Ectodermal cell (in vitro differentiated cells): ENCODE measurements around the gene LDLRAD4.
"Not testable (repeated sequence)": the region's sequence is repeated elsewhere in the genome, so short reads cannot be mapped to it uniquely, and the experiment has no call there.

Experiments used
- H3K27ac ChIP-seq: 2 replicates; pipeline ENCODE4 v1.7.0; 2013; ENCODE audit warnings: mild to moderate bottlenecking, low read depth, low read length; ENCODE audit not compliant: insufficient read depth, poor library complexity, severe bottlenecking
- H3K27me3 ChIP-seq: 2 replicates; pipeline ENCODE4 v1.7.0; 2013; ENCODE audit warnings: mild to moderate bottlenecking, low read length; ENCODE audit not compliant: insufficient read depth, control insufficient read depth, poor library complexity, severe bottlenecking
- H3K36me3 ChIP-seq: one replicate; pipeline ENCODE4 v1.7.0; 2013; ENCODE audit warnings: low read length; ENCODE audit not compliant: control insufficient read depth, insufficient read depth
- H3K4me1 ChIP-seq: one replicate; pipeline ENCODE4 v1.7.0; 2013; ENCODE audit warnings: low read length; ENCODE audit not compliant: control insufficient read depth, insufficient read depth
- H3K4me3 ChIP-seq: 2 replicates; pipeline ENCODE4 v1.7.0; 2013; ENCODE audit warnings: low read depth, low read length, control low read depth; ENCODE audit not compliant: insufficient read depth
- H3K9me3 ChIP-seq: 2 replicates; pipeline ENCODE4 v1.7.0; 2013; ENCODE audit warnings: mild to moderate bottlenecking, low read length, moderate library complexity; ENCODE audit not compliant: control insufficient read depth
- WGBS, 2 experiments: methylation state at CpG; one replicate each; pipeline ENCODE4 v1.1.7; 2013; ENCODE audit warnings: missing lambda C conversion rate in 2 of 2; 5-methylcytosine and 5-hydroxymethylcytosine counted together

LDLRAD4 gene

DNA sequence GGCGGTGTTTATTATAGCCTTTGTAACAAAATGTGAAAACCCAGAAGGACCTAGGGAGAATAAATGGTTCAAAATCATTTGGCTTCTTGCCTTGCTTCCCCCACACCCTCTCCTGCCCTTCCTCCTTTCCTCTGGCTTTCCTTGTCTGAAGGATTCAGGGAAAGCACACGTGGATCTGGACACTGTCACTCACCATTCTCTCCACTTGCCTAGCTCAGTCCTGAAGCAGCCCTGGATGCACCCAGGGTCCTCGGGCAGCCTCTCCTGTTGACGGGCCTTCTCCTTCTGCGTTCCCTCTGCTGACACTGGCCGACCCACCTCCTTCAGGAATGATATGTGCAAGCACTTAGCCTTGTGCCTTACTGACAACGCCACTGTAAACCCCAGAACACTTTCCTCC is 439.4 kb downstream of the LDLRAD4 start:
- H3K27me3 ChIP-seq: no peaks in the 10 kb centered on the region
- no peaks in the 10 kb centered on the region for H3K9me3 ChIP-seq
- no peaks in the 10 kb centered on the region for H3K4me1 ChIP-seq
- 73 to 80% methylated on average over 7 of the region's 7 CpGs for WGBS, 2 experiments
- H3K27ac ChIP-seq: no peak overlapping the region
- H3K4me3 ChIP-seq: no peak overlapping the region
- no peaks in the 10 kb centered on the region for H3K36me3 ChIP-seq

DNA sequence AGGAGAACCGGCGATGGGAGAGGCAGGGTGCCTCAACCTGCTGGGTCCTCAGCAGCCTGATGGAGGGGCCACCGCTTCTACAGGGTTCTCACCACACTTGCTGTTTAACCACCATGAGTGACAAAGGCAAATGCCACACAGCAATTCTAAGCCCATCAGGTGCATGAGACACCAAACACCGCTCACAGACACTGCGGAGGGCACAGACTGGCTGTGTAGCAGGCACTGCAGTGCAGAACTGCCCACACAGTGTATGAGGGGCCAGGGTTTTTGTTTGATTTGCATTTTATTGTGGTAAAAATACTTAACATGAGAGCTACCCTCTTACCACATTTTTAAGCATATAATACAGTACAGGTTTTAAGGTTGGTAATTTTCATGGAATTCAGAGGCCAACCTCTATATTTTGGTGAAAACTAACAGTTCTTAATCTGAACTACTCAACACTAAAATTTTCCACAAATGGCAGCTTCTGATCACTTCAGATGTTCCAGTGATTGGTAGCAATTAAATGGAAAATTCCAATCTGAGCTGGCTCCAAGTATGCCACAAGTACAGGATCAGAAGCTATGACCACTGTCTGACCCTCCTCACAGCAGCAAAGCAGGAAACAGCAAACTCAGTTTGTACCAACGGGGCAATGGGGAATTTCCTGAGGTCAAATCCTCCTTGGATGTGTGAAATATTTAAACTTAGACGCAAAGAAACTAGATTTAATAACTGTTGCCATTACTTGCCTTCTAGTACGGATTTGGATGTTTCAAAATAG is 440.1 kb downstream of the LDLRAD4 start:
- no peak overlapping the region for H3K27ac ChIP-seq
- no peak overlapping the region for H3K4me3 ChIP-seq
- no peaks in the 10 kb centered on the region for H3K36me3 ChIP-seq
- WGBS, 2 experiments: 91 to 93% methylated on average over 8 of the region's 8 CpGs
- no peaks in the 10 kb centered on the region for H3K4me1 ChIP-seq
- H3K27me3 ChIP-seq: no peaks in the 10 kb centered on the region
- no peaks in the 10 kb centered on the region for H3K9me3 ChIP-seq

DNA sequence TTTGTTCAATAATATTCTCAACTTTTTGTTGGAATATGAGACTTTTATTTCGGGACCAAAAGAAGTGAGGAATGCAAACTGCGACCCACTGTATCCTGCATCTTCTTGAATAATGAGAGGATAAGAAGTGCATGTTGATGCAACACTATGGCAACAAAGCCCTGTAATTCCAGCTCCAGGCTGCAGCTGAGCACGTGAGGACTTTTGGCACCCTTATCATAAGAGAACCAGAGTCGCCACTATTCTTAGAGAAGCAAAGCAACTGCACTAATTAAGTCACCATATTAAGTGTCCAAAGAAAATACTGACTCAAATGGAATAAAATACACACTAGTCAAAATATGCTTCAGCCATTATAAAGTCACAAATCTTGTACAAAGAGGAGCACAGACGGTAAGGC is 441.9 kb downstream of the LDLRAD4 start:
- Histone ChIP-seq H3K27ac (no peak overlapping the region), H3K4me1 (no peaks in the 10 kb centered on the region), H3K27me3 (no peaks in the 10 kb centered on the region), H3K9me3 (no peaks in the 10 kb centered on the region), H3K4me3 (no peak overlapping the region), H3K36me3 (no peaks in the 10 kb centered on the region)
- WGBS, 2 experiments: 92% methylated on average over 5 of the region's 5 CpGs

DNA sequence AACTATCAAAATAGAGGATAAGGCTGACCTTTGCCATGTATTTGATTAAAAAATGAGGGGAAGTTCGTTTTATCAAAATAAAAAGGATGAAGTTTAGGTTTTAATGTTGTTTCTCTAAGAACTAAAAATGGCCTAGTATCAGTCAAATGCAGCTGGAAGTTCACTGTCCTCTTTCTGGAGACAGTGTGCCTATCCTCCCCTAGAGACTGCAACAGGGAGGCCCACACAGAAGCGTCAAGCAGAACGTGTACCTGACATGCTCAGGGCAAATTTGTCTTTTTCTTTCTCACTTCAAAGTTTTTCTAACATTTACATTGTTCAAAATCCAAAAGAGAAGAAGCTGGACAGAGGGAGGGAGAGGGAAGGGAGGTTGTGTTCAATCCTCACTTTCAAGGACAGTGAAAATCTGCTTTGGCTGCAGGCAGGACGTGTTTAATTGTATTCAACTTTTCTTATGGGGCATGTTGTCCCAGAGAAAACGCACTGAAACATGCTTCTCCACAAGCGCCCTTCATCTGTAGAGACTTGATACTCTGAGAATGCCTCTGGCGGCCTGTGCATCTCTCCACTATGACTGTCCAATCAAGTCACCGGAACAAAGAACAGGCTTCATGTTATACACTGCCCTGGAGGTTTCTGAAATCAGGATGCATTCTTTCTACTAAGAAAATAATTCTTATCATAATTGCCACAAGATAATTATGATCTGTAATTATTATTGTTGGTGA is 442.7 kb downstream of the LDLRAD4 start:
- H3K4me1 ChIP-seq: no peaks in the 10 kb centered on the region
- H3K4me3 ChIP-seq: no peak overlapping the region
- no peaks in the 10 kb centered on the region for H3K36me3 ChIP-seq
- no peak overlapping the region for H3K27ac ChIP-seq
- no peaks in the 10 kb centered on the region for H3K9me3 ChIP-seq
- H3K27me3 ChIP-seq: no peaks in the 10 kb centered on the region
- WGBS, 2 experiments: 94% methylated on average over 8 of the region's 8 CpGs

DNA sequence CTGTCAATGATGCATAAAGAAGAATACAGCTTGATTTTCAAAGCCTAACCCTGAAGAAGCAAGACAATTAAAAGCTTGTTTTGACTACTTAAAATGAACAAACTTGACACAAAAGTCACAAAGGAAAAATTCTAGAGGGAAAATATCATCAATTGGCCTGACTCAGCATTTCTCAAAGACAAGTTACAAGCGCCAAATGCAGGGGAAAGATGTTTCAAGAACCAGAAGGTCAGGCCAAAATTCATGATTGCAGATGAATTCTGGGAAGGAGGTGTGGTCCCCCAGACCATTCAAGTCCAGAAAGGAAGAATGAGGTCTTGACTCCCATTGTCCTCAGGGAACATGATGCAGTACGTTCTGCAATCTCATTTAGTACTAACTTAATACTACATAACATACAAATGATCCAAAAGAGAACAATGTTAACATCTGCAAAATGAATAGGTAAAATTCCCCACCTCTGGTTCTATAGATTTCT is 443.3 kb downstream of the LDLRAD4 start:
- Histone ChIP-seq H3K4me1 (no peaks in the 10 kb centered on the region), H3K9me3 (no peaks in the 10 kb centered on the region), H3K27ac (no peak overlapping the region), H3K4me3 (no peak overlapping the region), H3K27me3 (no peaks in the 10 kb centered on the region), H3K36me3 (no peaks in the 10 kb centered on the region)
- 90 to 97% methylated on average over 2 of the region's 2 CpGs for WGBS, 2 experiments

DNA sequence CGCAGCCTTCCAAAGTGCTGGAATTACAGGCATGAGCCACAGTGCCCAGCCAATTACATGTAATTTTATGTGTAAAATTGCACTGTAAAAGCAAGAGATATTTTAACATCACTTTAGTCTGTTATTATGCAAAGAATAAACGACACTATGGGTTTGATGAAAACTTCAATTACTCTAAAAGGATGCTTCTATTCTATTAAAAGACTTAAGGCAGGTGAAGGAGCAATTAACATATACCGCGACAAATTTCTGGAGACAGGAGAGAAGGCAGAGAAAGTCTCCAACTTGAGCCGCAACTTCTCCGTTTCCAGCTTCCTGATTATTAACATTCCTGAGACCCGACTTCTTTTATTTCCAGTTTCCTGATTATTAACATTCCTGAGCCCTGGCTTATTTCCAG is 454.1 kb downstream of the LDLRAD4 start:
- Histone ChIP-seq H3K27me3 (no peaks in the 10 kb centered on the region), H3K4me1 (no peaks in the 10 kb centered on the region), H3K9me3 (no peaks in the 10 kb centered on the region), H3K4me3 (no peak overlapping the region), H3K36me3 (no peaks in the 10 kb centered on the region), H3K27ac (no peak overlapping the region)
- WGBS, 2 experiments: 93 to 95% methylated on average over 7 of the region's 7 CpGs

DNA sequence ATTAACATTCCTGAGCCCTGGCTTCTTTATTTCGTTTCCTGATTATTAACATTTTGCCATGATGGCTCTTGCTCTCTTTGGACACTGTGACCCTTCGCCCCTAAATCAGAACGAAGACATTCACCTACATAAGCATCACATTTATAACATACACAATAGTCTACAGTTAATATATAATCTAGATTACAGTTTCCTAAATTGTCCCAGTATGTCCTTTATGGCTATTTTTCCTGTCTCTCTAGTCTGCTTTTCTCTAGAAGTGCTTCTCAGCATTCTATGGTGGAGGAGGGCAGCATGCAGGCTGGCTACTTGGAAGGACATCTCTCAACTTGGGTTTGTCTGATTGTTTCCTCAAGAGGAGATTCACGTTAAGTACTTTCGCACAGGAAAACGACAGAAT is 457.9 kb downstream of the LDLRAD4 start:
- Histone ChIP-seq H3K27me3 (no peaks in the 10 kb centered on the region), H3K27ac (no peak overlapping the region), H3K36me3 (no peaks in the 10 kb centered on the region), H3K4me1 (no peaks in the 10 kb centered on the region), H3K9me3 (no peaks in the 10 kb centered on the region), H3K4me3 (no peak overlapping the region)
- 95 to 100% methylated on average over 5 to 6 of the region's 6 CpGs for WGBS, 2 experiments

DNA sequence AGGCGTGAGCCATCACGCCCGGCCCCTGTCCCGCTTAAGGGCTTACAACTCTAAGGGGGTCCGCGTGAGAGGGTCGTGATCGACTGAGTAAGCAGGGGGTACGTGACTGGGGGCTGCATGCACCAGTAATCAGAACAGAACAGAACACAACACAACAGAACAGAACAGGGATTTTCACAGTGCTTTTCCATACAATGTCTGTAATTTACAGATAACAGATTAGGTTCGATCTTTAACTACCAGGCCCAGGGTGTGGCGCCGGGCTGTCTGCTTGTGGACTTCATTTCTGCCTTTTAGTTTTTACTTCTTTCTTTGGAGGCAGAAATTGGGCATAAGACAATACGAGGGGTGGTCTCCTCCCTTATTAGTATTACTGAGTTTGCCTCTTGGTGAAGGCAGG is 458.8 kb downstream of the LDLRAD4 start:
- 94 to 96% methylated on average over 13 of the region's 13 CpGs for WGBS, 2 experiments
- not testable (repeated sequence) for H3K4me3 ChIP-seq, H3K9me3 ChIP-seq

DNA sequence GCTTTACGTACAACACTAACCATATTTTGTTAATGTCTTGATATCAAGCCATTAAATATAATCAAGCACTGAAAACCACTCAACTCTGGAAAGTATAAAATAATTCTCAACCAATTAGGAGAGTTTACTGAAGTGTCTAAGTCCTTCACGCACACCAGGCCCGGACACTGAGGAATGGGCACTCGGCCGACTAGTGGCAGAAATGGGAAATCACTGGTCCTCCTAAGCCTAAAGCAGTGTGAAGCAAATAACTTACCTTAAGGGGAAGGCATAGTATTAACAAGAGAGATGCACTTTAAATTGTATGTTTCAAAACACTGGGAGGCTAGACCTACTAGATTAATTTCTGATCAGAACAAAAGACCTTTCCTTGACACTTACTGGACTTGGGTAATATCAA is 462.1 kb downstream of the LDLRAD4 start:
- 63 to 71% methylated on average over 5 of the region's 5 CpGs for WGBS, 2 experiments
- Histone ChIP-seq H3K36me3 (no peaks in the 10 kb centered on the region), H3K27ac (no peak overlapping the region), H3K4me3 (no peak overlapping the region), H3K9me3 (no peaks in the 10 kb centered on the region), H3K4me1 (no peaks in the 10 kb centered on the region), H3K27me3 (no peaks in the 10 kb centered on the region)

More for the DNA sequence above, 458.8 kb downstream of the LDLRAD4 start:
- not testable (repeated sequence) for H3K27ac ChIP-seq, H3K4me1 ChIP-seq, H3K36me3 ChIP-seq, H3K27me3 ChIP-seq

DNA sequence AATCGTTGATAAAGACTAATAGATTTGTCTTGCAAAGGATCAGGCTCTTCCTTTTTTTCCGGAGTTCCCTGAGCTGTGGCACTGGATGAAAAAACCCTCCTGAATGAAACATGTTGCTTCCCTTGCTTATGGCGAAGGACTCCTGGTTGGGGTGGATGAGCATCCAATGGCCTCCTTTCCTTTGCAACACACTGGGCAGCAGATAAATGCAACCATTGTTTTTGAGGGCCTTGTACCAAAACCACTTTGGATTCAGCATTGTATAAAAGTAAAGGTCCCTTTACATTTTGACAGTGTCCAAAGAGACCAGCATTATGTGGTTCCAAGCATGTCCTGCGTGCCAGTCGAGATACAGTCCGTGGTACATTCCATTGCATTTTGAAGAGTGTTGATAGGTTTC is 463.1 kb downstream of the LDLRAD4 start:
- Histone ChIP-seq H3K27ac (no peak overlapping the region), H3K4me3 (no peak overlapping the region), H3K4me1 (no peaks in the 10 kb centered on the region), H3K36me3 (no peaks in the 10 kb centered on the region), H3K9me3 (no peaks in the 10 kb centered on the region), H3K27me3 (no peaks in the 10 kb centered on the region)
- WGBS, 2 experiments: 94 to 98% methylated on average over 6 of the region's 6 CpGs
